ENCODE results near the gene PPY. TPM values are rescaled to one million over a fixed set of nuclear protein-coding genes. Genes with fewer than 3 reads are reported as not detected.
"Not testable (repeated sequence)": the region's sequence is repeated elsewhere in the genome, so short reads cannot be mapped to it uniquely, and the experiment has no call there.

The PPY gene
- total RNA-seq, 1 donor from 2014 or later: not detected

DNA sequence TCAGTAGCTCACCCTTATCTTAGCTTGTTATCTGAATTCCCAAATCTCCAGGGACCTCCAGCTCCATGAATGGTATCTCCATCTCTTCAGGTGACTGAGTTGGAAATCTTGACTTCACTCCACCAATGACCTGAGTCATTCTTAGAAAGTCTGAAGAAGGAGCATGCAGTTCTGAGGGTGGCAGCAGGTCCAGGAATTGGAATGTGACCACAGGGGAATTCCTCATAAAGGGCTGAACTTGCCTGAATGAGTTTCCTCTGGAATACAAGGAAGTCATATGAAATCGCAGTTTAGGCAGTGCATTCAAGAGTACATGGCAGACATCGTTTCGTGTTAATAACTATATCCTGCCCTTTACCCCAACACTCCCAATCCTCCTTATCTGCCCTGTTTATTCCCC lies 24.0 kb upstream of the PPY start:
- no peak for DNase-seq (ENCODE audit: low read depth, low spot score)

DNA sequence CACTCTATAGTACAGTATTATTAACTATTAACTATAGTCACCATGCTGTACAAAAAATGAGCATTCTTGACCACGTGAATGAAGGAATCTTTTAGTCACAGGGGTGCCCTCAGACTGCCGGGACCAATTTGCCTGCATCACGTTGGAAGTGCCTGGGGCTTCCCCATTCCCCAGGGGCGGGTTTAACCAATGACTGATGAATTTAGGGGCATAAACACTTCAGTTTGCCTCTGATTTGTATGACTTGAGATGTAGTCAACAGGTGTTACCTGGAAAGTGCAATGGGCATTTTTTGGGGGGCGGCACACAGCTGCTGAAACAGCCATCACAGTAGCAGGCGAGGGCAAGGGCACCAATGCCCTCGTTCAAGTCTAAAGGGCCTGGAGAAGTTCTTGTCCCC lies 20.2 kb upstream of the PPY start:
- no peak for DNase-seq (ENCODE audit: low read depth, low spot score)

DNA sequence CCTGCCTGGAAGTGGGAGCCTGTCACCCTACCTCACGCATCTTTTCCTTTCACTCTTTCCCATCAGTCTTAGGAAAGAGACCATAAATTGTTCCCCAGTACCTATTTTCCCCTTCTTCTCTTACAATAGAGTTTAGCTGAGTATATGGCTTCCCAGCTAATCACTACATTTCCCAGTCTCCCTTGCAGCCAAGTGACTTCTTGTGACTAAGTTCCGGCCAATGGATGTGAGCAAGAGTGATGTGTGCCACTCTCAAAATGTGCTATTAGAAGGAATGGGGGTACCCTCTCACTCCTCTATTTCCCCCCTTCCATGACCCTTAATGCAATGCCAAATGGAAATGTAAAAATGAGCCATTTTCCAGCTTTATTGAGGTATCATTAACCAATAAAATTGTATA lies 19.7 kb upstream of the PPY start:
- no peak for DNase-seq (ENCODE audit: low read depth, low spot score)

DNA sequence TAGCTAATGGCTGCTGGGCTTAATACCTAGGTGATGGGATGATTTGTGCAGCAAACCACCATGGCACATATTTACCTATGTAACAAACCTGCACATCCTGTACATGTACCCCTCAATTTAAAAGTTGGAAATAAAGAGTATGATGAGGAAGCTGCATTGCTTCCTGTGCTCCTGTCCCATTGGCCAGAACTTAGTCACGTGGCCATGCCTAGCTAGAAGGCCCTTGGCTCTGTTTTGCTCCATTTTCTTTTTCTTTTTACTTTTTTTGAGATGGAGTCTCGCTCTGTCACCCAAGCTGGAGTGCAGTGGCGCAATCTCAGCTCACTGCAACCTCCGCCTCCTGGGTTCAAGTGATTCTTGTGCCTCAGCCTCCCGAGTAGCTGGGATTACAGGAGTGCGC lies 19.0 kb upstream of the PPY start:
- not testable (repeated sequence) for DNase-seq (ENCODE audit: low read depth, low spot score)

DNA sequence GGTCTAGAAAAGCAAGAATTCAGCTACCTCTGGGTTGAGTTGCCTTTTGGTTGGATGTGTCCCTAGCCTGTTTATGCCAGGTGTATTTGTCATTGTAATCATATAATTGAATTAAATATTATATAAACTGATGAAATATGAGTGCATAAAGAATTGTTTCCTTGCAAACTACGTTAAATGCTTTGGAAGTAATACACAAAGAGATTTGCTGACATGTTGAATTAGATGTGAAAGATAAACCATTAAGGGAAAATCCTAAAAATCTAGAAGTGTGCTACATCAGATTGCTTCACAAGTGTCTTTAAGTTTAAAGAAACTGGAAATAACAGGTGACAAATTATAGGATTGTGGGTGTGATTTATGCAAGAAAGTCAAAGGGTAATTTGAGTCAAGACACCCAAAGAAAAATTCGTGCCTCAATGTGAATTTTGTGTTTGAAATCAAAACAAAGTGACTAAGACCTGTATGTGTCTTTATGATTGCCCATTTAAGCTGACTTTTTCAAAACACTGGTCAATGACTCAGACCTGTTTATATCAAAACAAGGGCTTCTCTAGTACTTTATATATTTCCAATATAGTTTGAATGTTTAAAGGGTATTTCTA lies 16.6 kb upstream of the PPY start:
- no peak for DNase-seq (ENCODE audit: low read depth, low spot score)

DNA sequence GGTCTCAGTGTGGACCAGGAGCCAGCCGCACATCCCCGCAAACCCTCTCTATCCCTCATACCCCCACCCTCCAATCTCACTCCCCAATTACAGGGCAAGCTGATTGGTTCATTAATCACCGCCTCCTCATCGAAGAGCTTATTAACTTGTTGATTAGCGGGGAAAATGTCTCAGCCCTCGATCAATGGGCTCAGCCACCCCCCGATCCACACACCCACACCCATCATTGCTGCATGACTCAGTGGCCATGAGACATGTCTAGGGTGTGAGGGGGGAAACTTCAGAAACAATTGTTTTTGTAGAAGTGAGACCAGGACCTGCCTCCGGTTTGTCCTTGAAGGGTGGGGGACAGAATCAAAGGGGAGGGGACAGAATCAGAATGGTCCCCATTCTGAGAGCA lies 13.9 kb upstream of the PPY start:
- DNase-seq (ENCODE audit: low read depth, low spot score): no peak

DNA sequence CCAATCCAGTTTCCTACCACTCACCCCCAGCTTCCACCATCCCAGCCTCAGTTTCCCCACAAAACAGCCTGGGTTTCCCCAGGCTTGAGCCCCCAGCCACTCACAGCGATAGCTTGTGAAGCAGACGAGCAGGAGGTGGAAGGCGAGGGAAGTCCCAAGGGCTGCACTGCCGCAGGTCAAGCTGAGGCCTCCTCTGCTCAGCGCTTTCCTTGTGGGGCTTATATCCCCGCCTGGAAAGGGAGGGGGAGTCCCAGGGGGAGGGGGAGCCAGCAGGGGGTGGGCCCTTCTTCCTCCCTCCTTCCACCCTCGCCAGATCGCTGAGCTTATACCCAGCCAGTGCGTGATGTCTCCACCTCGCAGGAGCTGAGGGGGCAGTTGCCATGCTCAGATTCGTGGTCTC lies 11.5 kb upstream of the PPY start, which contains the start of gene PYY:
Gene PYY (minus strand): TSS at position 195 of the 400 bp plus-strand sequence. CDS start 457 bp downstream, outside the sequence.
- DNase-seq (ENCODE audit: low read depth, low spot score): no peak

DNA sequence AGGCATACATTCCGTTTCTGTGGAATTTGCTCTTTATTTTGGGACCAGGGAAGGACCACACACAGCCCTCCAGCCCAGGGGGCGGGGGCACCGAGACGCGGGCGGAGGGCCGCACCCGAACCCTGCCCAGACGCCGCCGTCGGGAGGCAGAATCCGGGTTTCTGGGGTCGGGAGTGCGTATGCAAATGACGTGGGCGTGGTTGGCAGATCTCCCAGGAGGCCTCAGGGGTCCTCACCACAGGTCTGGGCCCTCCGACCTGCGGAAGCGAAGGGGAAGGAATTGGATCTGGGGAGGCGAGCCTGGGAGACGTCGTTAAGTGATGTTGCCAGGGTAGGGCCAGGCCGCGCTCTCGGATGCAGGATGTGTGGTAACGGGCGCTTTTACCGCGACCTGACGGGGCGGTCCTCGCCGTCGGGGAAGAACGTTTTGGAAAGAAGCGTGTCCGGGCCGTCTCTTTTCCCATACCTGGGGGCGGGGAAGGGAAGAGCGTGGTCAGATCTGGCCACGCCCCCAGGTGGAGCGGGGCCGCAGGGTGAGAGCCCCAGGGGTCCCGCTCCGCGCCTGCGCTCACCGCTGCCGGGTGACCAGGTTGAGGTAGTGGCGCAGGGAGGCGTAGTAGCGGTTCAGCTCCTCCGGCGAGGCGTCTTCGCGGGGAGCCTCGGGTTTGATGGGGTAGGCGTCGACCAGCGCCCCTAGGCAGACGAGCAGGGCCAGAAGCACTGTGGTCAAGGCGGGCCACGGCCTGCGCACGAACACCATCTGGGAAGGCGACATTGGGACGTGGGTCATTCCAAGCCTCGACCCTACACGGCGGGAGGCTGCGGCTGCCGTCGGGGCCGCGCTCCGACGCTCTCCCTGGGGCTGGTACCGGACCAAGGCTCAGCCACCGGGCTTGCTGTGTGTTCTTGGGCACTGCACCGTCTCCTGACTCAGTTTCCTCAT lies 10.7 kb upstream of the PPY start:
- DNase-seq (ENCODE audit: low read depth, low spot score): no peak

DNA sequence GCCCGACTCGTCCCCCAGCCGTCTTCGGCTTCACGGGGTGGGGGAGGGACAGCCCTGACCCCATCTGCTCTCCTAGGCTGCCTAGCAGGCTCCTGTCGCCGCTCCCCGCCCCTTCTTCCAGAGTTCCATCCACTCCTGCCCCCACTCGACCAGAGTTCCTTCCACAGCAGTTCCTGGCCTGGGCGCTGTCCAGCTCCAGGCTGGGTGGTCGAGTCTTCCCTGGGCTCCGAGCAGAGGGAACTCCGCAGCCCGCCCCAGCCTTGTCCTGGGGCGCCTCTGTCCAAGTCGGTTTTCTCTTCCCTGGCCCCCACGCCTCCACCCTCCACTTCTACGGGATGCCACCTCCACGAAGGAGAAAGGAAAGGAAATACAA lies 10.1 kb upstream of the PPY start:
- DNase-seq (ENCODE audit: low read depth, low spot score): no peak

DNA sequence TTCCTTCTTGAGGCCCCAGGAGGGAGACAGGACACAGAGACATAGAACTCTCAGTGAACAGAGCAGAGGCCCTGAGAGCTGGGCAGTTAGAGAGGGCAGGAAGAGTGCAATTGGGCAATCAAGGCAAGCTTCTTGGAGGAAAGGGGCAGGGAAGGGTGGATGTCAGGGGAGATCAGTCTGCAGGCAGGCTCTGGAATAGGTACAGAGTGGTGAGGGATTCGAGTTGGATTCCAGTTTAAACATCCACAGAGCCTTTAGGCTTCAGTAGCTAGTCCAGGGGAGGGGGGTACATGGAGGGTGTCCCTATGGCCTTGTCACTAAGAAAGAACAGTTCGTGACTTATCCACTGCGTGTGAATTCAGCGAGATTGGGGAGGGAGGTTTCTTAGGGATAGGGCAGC lies 9.5 kb upstream of the PPY start:
- DNase-seq (ENCODE audit: low read depth, low spot score): no peak

DNA sequence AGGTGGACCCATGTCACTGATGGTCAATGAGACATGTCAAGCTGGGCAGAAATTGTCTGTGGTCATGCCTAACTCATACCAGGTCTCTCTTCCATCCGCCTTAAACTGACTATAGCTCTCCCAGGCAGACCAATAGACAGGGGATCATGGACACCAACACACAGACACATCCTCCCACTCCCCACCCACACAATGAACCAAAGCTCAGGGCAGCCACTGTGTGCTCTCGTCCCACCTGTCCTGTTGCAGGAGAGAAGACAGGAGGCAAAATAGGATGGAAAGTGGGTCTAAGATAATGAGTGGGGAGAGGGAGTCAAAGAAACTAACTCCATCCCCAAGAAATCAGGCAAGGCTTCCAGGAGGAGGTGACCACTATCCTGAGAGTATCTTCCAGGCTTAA lies 8.3 kb upstream of the PPY start:
- DNase-seq (ENCODE audit: low read depth, low spot score): no peak

DNA sequence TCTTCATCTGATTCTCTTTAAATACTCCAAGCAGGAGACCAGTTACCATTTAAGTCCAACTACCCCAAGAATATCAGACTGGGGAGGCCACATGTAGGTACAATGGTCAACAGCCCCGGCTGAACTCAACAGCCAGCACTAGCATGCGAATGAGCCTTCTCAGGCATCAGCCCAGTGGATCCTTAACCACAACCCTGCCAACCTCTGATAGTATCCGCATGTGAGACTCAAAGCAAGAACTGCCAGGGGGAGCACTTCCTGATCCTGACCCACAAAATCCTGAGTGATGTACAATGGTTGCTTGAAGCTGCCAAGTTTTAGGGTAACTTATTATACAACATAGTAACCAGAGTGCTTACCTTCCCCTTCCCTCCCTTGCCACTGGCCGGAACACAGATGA lies 7.5 kb upstream of the PPY start:
- no peak for DNase-seq (ENCODE audit: low read depth, low spot score)

DNA sequence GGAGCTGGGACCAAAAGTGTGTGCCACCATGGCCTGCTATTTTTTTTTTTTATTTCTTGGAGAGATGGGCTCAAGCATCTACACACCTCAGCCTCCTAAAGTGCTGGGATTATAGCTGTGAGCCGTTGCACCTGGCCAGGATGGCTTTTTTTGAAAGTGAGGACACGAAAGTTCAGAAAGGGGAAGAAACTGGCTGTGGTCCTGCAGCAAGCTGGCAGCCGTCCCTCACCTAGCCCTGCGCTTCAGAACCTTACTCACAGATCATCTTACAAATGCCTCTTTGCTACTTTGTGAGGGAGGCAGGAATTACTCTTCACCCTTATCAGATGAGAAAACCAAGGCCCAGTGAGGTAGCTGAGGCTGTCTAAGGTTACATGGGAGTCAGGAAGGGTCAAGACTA lies 4.5 kb upstream of the PPY start:
- no peak for DNase-seq (ENCODE audit: low read depth, low spot score)

DNA sequence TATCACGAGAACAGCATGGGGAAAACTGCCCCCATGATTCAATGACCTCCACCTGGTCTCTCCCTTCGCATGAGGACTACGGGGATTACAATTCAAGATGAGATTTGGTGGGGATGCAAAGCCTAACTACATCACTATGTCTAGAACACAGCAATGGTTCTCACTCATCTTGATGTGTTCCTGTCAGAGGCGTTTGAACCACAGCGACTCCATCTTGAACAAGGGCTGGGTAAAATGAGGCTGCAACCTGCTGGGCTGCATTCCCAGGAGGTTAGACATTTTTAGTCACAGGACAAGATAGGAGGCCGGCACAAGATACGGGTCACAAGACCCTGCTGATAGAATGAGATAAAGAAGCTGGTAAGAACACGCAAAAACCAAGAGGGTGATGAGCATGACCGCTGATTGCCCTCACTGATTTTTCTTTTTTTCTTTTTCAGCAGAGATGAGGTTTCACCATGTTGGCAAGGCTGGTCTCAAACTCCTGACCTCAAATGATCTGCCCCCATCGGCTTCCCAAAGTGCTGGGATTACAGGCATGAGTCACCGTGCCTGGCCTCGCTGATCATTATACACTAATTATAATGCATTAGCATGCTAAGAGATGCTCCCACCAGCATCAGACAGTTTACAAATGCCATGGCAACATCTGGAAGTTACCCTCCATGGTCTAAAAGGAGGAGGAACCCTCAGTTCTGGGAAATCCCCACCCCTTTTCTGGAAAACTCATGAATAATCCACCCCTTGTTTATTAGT lies 3.0 kb upstream of the PPY start:
- no peak for DNase-seq (ENCODE audit: low read depth, low spot score)

DNA sequence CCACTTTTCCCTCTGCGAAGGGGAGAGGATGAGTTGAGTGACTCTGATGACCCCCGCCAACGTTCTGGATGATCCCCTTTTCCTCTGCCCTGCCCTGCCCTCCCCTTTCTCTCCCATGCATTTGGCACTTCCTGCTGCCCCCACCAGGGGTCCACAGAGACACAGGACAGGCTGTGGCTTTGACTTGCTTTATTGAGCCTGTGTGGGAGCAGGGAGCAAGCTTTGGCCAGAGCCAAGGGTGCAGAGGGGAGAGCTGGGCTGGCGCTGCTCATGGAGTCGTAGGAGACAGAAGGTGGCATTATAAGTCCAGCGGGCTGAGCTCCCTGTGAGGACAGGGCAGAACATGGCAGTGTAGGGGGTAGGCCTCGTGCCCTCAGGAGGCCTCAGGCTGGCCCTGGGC lies 1.6 kb downstream of the PPY start:
- DNase-seq (ENCODE audit: low read depth, low spot score): no peak

DNA sequence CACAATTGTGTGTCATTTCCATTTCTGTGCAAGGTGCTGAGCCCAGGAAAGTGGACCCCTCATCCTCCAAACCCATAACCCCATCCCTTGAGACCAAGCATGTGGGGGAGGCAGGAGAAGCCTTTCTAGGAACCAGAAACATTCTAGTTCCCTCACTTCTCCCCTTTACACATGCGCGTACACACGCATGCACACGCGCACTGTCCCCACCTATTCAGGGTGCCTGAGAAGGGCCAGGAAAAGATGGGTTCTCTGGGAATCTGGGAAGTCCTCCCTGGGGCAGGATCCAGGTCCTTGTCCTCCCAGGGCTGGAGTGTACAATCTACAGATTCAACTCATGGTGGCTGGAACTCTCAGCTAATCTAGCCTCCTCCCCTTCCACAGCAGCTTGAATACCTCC lies 2.4 kb downstream of the PPY start:
- no peak for DNase-seq (ENCODE audit: low read depth, low spot score)

DNA sequence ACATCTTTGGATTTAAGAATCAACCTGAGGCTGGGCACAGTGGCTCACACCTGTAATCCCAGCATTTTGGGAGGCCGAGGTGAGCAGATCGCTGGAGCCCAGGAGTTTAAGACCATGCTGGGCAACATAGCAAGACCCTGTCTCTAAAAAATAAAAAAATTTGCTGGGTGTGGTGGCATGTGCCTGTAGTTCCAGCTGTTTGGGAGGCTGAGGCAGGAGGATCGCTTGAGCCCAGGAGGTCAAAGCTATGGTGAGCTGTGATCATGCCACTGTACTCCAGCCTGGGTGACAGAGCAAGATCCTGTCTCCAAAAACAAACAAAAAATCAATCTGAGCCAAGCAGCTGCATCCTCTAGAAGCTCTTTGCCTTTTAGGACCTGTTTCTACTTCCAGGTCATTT lies 2.8 kb downstream of the PPY start:
- not testable (repeated sequence) for DNase-seq (ENCODE audit: low read depth, low spot score)

DNA sequence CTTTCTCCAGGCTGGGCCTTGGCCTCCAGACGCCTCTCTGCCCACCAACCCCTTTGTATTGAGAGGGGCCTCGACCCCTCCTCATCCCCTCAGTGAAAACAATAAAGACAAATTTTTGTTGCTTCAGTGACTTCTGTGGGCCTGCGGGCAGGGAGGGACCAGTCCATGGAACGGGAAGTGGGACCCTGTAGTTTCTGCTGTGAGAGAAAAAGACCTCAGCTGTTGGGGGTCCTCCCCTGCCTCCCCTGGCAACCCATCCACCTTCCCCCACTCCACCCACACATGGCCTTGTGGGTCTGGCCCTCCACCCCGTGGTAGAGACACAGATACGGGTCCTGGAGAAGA lies 3.5 kb downstream of the PPY start:
- no peak for DNase-seq (ENCODE audit: low read depth, low spot score)

DNA sequence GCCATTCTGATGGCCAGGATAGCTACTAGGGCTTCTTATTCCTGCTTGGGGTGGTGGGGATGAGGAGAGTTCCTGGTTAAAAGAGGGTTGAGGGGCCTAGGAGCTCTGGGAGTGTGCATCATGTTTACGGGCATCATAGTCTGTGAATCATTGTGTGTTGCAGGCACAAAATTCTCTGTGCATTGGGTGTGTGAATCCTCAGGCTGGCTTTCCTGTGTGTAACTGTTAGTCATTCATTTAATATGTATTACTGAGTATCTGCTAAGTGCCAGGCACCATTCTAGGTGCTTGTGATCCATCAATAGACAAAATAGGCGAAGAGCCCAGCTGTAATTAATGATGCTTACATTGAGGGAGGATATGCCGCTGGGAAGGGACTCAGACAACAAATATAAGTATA lies 5.8 kb downstream of the PPY start:
- no peak for DNase-seq (ENCODE audit: low read depth, low spot score)

DNA sequence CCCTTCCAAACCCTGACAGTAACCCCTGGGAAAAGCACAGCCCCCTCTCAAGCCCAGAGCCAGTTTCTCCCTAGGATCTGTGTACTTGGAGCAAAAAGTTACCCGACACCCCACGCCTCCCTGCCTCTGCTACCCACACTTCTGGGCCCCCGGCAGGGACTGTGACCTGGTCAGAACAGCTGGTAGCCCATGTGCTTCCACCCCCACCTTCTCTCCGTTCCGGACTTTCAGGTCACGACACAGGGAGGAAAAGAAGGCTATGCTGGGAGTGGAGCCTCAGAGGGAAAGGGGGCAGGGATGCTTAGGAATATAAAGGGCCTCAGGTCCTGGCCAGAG lies 6.4 kb downstream of the PPY start:
- DNase-seq (ENCODE audit: low read depth, low spot score): no peak

DNA sequence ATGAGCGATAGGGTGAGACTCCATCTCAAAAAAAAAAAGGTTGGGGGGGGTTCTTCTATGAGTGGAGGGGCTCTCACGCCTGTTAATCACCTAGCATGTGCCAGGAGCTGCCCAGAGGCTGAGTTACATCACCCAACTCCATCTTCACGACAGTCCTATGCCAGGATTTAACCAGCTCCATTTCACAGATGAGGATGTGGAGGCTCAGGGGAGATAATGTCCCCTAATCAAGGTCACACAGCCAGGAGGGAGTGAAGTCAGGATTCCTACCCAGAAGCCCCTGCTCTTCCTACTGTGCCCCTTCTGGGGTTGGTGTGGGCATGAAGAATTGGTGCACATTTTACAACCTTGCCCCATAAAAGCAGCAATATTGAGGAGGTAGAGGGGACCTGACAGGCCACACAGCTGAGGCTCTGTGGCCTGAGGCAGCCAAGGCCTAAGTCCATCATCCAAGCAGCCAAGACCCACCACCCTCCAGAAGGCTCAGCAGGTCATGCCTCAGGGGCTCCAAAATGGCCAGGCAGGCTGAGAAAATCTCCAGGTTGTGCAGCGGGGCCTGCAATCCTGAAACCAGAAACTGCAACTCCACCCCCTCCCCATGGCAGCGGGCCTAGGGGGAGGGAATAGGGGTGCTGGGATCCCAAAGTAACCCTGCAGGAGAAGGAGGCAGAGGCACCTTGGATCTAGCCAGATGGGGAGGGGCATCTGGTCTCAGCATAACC lies 6.9 kb downstream of the PPY start:
- no peak for DNase-seq (ENCODE audit: low read depth, low spot score)

DNA sequence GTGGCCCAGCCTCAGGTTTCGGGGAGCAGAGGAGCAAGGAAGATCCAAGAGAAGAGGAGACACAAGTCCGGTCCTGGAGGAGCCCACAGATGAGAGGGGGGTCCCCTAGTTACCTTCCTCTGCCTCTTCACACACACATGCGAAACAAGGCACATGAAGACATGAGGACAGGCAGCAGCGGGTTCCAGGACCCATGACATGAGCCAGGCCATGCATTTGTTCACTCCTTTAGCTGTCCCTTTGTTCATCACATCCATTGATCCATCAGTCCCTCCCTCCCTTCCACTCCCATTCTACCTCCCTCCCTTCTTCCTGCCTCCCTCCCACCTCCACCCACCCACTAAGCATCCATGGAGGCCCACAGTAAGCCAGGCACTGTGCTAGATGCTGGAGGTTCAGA lies 9.4 kb downstream of the PPY start:
- DNase-seq (ENCODE audit: low read depth, low spot score): no peak

Data from pulmonary artery endothelial cell (primary cell).